HG02678 (cell line): Measurements from ENCODE around the gene MIER3.
"Not testable (repeated sequence)": the region's sequence is repeated elsewhere in the genome, so short reads cannot be mapped to it uniquely, and the experiment has no call there.

Experiments
- ATAC-seq: cut with Tn5 transposase; IDR thresholded peaks from one replicate; pipeline ENCODE4 v1.9.1; 2021; ENCODE audit warnings: mild to moderate bottlenecking, moderate library complexity; ENCODE audit not compliant: unreplicated experiment

The MIER3 gene, protein sequence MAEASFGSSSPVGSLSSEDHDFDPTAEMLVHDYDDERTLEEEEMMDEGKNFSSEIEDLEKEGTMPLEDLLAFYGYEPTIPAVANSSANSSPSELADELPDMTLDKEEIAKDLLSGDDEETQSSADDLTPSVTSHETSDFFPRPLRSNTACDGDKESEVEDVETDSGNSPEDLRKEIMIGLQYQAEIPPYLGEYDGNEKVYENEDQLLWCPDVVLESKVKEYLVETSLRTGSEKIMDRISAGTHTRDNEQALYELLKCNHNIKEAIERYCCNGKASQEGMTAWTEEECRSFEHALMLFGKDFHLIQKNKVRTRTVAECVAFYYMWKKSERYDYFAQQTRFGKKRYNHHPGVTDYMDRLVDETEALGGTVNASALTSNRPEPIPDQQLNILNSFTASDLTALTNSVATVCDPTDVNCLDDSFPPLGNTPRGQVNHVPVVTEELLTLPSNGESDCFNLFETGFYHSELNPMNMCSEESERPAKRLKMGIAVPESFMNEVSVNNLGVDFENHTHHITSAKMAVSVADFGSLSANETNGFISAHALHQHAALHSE

DNA sequence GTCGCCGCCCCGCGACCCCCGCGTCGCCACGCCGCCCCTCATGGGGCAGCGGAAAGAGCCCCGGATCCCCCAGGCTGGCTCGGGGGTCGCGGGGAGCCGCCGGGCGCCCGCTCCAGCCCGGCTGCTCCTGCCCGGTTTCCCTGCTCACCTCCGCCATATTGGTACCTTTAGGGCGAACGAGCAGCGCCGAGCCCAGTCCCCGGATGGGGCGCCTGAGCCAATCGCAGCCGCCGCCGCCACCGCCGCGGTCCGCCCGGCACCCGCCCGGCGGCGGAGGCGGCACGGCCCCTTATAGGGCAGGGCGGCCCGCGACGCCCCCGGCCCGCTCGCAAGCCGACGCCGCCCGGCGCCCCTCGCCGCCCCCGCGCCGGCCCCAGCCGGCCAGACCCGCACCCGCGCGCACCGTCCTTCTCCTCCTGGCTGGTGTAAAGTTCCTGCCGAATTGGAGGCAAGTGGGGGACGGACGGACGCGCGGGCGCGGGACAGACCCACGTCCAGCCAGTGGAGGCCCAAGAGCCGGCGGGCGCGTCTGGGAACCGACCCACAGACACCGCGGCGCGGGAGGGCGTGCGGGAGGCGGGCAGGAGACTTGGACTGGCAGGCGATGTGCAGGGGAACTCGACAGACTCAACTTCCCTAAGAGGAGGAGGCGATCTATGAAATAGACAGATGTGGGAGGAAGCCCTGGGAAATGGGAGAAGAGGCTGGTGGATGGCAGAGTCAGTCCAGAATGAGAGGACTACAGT, at the start of gene MIER3:
TSS of gene MIER3 (minus strand) at position 178 of the 746 bp plus-strand sequence. CDS start at position 157, 21 bp downstream.
- peak; percentile 94 for ATAC-seq

GRCh38 chr5:56995596-56995995, 43.7 kb upstream of the MIER3 start:
- ATAC-seq: no peak

DNA sequence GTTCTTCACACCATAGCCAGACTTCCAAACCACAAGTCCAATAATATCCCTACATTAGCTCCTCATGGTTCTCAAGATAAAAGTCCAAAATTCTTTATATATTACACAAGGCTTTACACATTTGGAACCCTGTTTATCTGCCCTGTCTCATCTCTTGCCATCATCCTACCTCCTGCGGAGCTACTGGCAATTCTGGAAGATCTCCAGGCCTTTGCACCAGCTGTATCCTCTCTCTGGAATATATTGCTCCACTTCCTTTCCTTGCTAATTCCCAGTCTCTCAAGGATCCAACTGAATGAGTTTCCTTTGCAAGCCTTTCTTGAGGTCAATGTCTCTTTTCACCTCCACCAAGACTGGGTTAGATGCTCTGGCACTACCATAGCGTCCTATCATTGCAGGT, 41.3 kb upstream of the MIER3 start:
- no peak for ATAC-seq

DNA sequence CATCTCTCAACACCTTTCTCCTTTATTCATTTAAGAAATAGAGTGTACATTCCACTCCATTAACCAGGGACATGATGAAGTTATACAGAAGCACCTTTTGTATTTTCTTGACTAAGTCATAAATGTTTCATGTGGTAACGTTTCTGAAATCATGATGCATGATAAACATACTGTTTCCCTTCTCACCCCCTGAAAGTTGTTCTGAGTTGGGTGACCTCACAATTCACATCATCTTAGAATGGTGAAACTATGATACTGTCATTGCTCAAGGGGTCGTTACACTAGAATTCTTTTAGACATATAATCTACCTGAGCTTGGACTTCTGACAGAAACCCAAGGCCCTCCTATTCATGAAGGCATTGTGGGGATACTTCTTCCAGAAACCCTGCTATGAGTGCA, 37.8 kb upstream of the MIER3 start:
- ATAC-seq: no peak

- ATAC-seq: no peak
Measured at GRCh38 chr5:56988490-56988889, 36.6 kb upstream of the MIER3 start.

DNA sequence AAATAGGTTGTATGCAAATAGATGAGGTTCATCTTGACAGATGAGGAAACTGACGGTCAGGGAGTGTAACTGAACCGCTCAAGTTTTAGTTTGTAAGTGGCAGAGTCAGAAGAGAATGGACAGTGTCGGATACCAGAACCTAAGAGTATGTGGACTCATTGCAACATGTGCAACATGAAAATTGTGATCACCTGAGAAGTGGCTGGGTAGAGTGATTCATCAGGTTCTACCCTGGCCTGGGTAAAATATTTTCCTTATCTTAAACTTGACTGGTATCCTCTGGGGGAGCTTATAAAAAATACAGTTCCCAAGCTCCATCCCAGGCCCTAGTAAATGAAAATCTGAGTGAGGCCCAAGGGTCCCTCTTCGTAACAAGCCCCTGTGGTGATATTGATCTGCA, 35.2 kb upstream of the MIER3 start:
- ATAC-seq: no peak

- ATAC-seq: no peak
Measured at GRCh38 chr5:56986626-56986947, 34.7 kb upstream of the MIER3 start.

- no peak for ATAC-seq
Measured at GRCh38 chr5:56985936-56986625, 34.2 kb upstream of the MIER3 start.

- no peak for ATAC-seq
Measured at GRCh38 chr5:56984445-56984844, 32.5 kb upstream of the MIER3 start.

GRCh38 chr5:56983593-56984361, 31.9 kb upstream of the MIER3 start:
- ATAC-seq: peak; percentile 67

DNA sequence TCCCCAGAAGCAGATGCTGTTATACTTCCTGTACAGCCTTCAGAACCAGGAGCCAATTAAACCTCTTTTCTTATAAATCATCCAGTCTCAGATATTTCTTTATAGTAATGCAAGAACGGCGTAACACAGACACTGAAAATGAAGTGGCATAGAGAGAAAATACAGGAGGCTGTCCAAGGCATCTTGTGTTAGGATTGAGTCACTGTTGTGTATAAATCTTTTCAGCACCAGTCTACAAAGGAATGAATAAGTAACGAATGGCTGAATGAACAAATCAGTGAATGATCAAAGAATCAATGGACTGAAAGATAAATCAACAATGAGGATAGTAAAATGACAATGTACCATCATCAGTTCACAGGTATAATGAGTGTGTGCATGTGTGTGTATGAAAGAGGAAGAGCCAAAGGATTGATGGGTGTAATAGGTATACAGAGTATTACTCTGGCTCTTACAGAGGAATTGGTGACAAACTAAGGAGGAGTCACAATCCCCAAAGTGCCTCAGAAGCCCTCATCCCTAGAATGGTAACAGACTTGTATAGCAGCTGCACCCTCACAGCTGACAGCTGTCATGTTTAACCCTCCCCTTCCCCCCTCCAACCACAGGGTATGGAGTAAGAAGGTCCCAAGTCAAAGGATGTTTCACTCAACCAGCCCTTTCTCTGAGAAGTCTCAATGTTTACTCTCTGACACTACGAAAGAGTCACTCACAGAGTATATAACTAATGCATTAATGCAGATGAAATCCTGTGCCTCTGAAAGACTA, 29.8 kb upstream of the MIER3 start:
- ATAC-seq: no peak

DNA sequence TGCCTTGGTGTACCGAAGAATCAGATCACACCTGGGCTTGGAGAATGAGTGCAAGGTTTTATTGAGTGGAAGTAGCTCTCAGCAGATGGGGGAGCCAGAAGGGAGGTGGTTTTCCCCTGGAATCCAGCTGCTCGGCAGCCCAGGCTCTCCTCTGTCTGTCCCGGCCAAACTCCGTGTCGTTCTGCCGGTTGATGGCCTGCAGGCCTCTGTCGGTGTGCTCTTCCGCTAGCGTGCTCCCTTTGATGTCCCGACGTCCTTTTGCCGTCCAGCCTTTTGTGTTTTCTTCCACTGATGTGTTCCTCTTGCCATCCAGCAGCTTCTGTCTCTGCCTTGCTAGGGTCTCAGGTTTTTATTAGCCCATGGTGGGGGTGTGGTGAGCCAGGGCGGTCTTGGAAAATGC, 28.0 kb upstream of the MIER3 start:
- ATAC-seq: no peak

DNA sequence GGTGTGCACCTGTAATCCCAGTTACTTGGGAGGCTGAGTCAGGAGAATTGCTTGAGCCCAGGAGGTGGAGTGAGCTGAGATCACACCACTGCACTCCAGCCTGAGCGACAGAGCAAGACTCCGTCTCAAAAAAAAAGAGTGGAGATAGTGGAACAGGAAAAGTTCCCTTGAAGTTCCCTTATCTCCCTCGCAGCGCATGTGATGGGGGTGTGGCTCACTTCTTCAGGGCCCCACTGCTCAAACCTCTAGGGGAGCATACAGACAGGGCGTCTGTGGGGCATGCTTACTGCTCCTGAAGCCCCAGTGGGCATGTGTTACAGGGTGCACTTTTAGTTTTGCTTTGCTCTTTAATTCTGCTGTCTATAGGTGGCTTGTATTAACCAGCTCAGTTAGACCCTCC, 27.6 kb upstream of the MIER3 start:
- not testable (repeated sequence) for ATAC-seq

DNA sequence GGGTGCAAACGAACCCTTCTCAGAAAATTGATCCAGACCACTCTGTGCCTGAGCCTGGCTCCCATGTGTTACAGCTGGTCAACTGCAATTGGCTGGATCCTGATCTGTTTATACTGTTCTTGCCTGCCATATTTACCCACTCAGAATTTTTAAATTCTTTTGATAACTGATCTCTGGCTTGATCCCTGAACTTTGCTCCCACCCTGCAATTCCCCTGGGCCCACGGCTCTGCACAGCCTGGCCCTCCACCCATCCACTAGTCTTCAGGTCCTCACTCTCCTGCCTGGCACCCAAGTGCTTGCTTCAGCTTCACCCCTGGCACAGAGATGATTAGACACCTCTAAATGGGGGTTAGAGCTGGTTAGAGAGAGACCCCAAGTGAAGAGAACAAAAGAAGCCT, 25.9 kb upstream of the MIER3 start:
- no peak for ATAC-seq

- ATAC-seq: no peak
Measured at GRCh38 chr5:56977021-56977420, 25.1 kb upstream of the MIER3 start.

GRCh38 chr5:56974241-56974640, 22.3 kb upstream of the MIER3 start:
- no peak for ATAC-seq

- ATAC-seq: no peak
Measured at GRCh38 chr5:56973473-56973872, 21.6 kb upstream of the MIER3 start.

- no peak for ATAC-seq
Measured at GRCh38 chr5:56971275-56971674, 19.4 kb upstream of the MIER3 start.

DNA sequence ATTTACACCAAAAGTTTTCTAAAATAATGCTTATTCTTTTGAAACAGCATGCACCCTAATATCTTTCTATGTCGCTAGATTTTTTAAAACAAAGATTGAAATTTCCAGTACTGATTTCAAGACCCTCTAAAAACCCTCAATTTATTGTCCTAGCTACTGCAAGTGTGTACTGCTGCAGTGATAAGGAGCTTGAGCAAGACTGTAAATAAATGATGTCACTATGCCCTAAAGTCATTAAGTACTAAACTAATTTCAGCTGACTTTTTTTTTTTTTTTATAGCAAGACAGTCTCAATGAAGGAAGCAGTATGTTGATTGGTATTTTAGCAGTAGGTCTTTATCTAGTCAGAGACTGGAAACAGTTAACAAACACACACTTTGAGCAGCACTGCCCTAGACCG, 12.2 kb upstream of the MIER3 start:
- ATAC-seq: no peak

DNA sequence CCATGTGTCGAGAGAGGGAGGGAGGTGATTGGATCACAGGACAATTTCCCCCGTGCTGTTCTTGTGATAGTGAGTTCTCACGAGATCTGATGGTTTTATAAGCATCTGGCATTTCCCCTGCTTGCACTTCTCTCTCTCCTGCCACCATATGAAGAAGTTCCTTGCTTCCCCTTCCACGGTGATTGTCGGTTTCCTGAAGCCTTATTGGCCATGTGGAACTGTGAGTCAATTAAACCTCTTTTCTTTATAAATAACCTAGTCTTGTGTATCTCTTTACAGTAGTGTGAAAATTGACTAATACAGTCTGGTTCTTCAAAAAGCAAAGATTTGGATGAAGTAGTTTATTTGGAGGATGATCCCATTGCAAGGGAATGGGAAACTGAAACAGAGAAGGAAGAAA, 11.3 kb upstream of the MIER3 start:
- no peak for ATAC-seq
